ENCODE data around the gene RNF207. TPM values are rescaled to one million over a fixed set of nuclear protein-coding genes. Genes with fewer than 3 reads are reported as not detected.

The RNF207 gene
- total RNA-seq, 2 donors from 2014 or later = 45.7 to 47.4 TPM

GRCh38 chr1:6223617-6224016, 17.7 kb downstream of the RNF207 start:
- Histone ChIP-seq H3K36me3 (peaks cover 0 to 16% of the 10 kb centered on the region in 2 donors), H3K4me1 (replicated peaks) (no peaks in the 10 kb centered on the region), H3K4me3 (no peak overlapping the region), H3K27ac (no peak overlapping the region), H3K27me3 (replicated peaks; ENCODE audit: insufficient read depth) (no peaks in the 10 kb centered on the region), H3K9me3 (no peaks in the 10 kb centered on the region)
- TF ChIP-seq POLR2AphosphoS5 (IDR thresholded peaks at IDR 0.05) = no peak
- no peak for TF ChIP-seq POLR2A (IDR thresholded peaks at IDR 0.05)
- TF ChIP-seq CTCF (IDR thresholded peaks at IDR 0.05) = no peak
- 93% methylated on average over 13 of the region's 13 CpGs for WGBS
- intact Hi-C loops (cut with DNase I) = no loop called here
- no peak for DNase-seq (ENCODE audit: low spot score)

GRCh38 chr1:6224718-6225117, 18.8 kb downstream of the RNF207 start:
- TF ChIP-seq POLR2AphosphoS5 (IDR thresholded peaks at IDR 0.05) = no peak
- no peak for TF ChIP-seq CTCF (IDR thresholded peaks at IDR 0.05)
- no peak for TF ChIP-seq POLR2A (IDR thresholded peaks at IDR 0.05)
- H3K36me3 ChIP-seq = peaks cover 0 to 16% of the 10 kb centered on the region in 2 donors
- WGBS = 84% methylated on average over 15 of the region's 15 CpGs
- H3K4me3 ChIP-seq = no peak overlapping the region
- DNase-seq (ENCODE audit: low spot score) = no peak
- H3K27me3 ChIP-seq (replicated peaks; ENCODE audit: insufficient read depth) = no peaks in the 10 kb centered on the region
- no peaks in the 10 kb centered on the region for H3K9me3 ChIP-seq
- H3K4me1 ChIP-seq (replicated peaks) = no peaks in the 10 kb centered on the region
- no peak overlapping the region for H3K27ac ChIP-seq
- intact Hi-C loops (cut with DNase I) = no loop called here

GRCh38 chr1:6225651-6226050, 19.7 kb downstream of the RNF207 start:
- TF ChIP-seq CTCF (IDR thresholded peaks at IDR 0.05) (no peak), POLR2A (IDR thresholded peaks at IDR 0.05) (no peak), POLR2AphosphoS5 (IDR thresholded peaks at IDR 0.05) (no peak)
- WGBS = 92% methylated on average over 8 of the region's 8 CpGs

GRCh38 chr1:6233376-6233775, 27.5 kb downstream of the RNF207 start:
- TF ChIP-seq POLR2A (IDR thresholded peaks at IDR 0.05) = no peak
- no peak for TF ChIP-seq CTCF (IDR thresholded peaks at IDR 0.05)
- TF ChIP-seq POLR2AphosphoS5 (IDR thresholded peaks at IDR 0.05) = no peak
- WGBS = 50% methylated on average over 1 of the region's 1 CpG
- Histone ChIP-seq H3K27ac (no peak overlapping the region), H3K36me3 (no peaks in the 10 kb centered on the region), H3K4me3 (no peak overlapping the region), H3K9me3 (no peaks in the 10 kb centered on the region), H3K27me3 (replicated peaks; ENCODE audit: insufficient read depth) (no peaks in the 10 kb centered on the region), H3K4me1 (replicated peaks) (peaks cover 6% of the 10 kb centered on the region)
- intact Hi-C loops (cut with DNase I) = no loop called here
- no peak for DNase-seq (ENCODE audit: low spot score)

More at GRCh38 chr1:6225651-6226050, 19.7 kb downstream of the RNF207 start:
- DNase-seq (ENCODE audit: low spot score) = no peak
- H3K36me3 ChIP-seq = peaks cover 0 to 16% of the 10 kb centered on the region in 2 donors
- no peaks in the 10 kb centered on the region for H3K4me1 ChIP-seq (replicated peaks)
- intact Hi-C loops (cut with DNase I) = no loop called here
- no peak overlapping the region for H3K27ac ChIP-seq
- H3K27me3 ChIP-seq (replicated peaks; ENCODE audit: insufficient read depth) = no peaks in the 10 kb centered on the region
- H3K9me3 ChIP-seq = no peaks in the 10 kb centered on the region
- H3K4me3 ChIP-seq = no peak overlapping the region

GRCh38 chr1:6234502-6235295, 28.8 kb downstream of the RNF207 start:
- Histone ChIP-seq H3K27me3 (replicated peaks; ENCODE audit: insufficient read depth) (no peaks in the 10 kb centered on the region), H3K36me3 (no peaks in the 10 kb centered on the region), H3K9me3 (no peaks in the 10 kb centered on the region), H3K27ac (no peak overlapping the region), H3K4me1 (replicated peaks) (peaks cover 6% of the 10 kb centered on the region), H3K4me3 (peak overlapping the region; percentile 72 to 92)
- DNase-seq (ENCODE audit: low spot score) = no peak
- WGBS = 30% methylated on average over 20 of the region's 20 CpGs
- intact Hi-C loops (cut with DNase I) = no loop called here
- TF ChIP-seq CTCF (IDR thresholded peaks at IDR 0.05) = no peak
